ENCODE measurements around the gene NUP58.

DNA sequence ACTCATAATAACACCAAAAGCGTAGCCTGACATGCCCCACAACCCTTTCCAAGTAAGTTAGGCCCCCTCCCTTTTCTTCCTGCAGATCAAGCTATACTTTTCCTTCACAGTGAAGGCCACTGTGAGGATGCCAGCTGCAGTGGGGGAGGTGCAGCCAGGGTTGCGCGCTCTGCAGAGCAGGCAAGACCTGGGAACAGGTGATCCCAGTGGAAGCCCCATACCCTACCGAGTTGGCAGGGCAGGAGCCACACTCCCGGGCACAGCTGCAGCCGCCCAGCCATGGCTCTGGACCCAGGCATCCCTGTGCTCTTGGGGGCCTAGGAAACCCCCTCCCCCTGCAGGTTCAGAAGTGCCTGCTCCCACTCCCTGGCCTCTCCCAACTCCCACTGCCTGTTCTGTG lies 32.9 kb upstream of the NUP58 start:
- TF ChIP-seq, protein P1, sequence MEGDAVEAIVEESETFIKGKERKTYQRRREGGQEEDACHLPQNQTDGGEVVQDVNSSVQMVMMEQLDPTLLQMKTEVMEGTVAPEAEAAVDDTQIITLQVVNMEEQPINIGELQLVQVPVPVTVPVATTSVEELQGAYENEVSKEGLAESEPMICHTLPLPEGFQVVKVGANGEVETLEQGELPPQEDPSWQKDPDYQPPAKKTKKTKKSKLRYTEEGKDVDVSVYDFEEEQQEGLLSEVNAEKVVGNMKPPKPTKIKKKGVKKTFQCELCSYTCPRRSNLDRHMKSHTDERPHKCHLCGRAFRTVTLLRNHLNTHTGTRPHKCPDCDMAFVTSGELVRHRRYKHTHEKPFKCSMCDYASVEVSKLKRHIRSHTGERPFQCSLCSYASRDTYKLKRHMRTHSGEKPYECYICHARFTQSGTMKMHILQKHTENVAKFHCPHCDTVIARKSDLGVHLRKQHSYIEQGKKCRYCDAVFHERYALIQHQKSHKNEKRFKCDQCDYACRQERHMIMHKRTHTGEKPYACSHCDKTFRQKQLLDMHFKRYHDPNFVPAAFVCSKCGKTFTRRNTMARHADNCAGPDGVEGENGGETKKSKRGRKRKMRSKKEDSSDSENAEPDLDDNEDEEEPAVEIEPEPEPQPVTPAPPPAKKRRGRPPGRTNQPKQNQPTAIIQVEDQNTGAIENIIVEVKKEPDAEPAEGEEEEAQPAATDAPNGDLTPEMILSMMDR (IDR thresholded peaks at IDR 0.05; ENCODE audit: low read length), result no peak
- no peak for TF ChIP-seq EZH2 (IDR thresholded peaks at IDR 0.05; ENCODE audit: borderline replicate concordance, low read length)

Measured in OCI-LY1 (cell line).